IPS-18c (cell line): ENCODE measurements around the gene CNOT8.
"Not testable (repeated sequence)": the region's sequence is repeated elsewhere in the genome, so short reads cannot be mapped to it uniquely, and the experiment has no call there.

Experiments
- H3K4me3 ChIP-seq: 2 replicates; pipeline ENCODE4 v1.7.0; 2013; ENCODE audit warnings: low read depth, mild to moderate bottlenecking, low read length, moderate library complexity; ENCODE audit not compliant: insufficient read depth
- H3K9me3 ChIP-seq: one replicate; pipeline ENCODE4 v1.6.1; 2013; ENCODE audit warnings: mild to moderate bottlenecking, low read length, moderate library complexity; ENCODE audit not compliant: control insufficient read depth, insufficient read depth

CNOT8 gene

GRCh38 chr5:154892369-154892771, 33.9 kb downstream of the CNOT8 start:
- Histone ChIP-seq H3K9me3 (no peaks in the 10 kb centered on the region), H3K4me3 (no peak overlapping the region)

DNA sequence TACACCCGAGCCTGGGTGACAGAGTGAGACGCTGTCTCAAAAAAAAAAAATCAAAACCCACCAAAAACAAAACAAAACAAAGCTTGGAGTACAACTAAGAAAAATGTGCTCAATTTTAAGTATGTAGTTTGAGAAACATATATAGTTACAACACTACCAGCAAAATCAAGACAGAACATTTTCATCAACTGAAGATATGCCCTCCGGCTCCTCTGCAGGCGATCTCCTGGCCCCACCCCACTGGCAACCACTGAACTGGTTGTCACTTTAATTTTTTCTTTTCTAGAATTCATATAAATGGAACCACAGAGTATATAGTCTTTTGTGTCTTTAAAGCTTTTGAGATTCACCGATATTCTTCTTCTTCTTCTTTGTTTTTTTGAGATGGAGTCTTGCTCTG, 35.0 kb downstream of the CNOT8 start:
- Histone ChIP-seq H3K9me3 (no peaks in the 10 kb centered on the region), H3K4me3 (no peak overlapping the region)

GRCh38 chr5:154895606-154896561, 37.5 kb downstream of the CNOT8 start:
- Histone ChIP-seq H3K9me3 (no peaks in the 10 kb centered on the region), H3K4me3 (no peak overlapping the region)

DNA sequence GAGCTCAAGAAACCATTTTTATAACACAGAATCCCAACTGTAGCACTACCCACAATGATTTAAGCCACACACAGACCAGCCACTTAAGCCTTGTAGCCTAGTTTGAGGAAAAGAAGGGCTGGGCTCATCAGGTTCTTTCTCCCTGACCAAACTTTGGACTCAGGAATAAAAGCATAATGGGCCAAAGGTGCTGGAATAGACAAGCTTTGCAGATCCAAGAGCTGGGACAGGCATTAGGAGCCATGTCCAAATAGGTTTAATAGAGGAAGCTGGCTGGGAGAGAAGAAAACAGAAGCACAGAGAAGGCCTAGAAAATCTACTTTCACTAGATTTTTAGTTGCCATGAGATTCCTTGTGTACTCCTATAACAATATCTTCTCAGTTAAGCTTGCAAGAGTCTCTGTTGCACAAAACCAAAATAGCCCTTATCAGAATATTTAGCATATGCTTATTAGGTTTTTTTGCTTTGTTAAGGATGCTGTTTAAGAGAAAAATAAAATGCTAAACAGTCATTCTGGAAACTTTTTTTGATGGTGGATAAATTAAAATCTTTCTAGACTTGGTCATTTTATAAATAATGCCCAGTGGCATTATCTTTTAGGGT, 38.2 kb downstream of the CNOT8 start:
- no peaks in the 10 kb centered on the region for H3K9me3 ChIP-seq
- H3K4me3 ChIP-seq = no peak overlapping the region

- Histone ChIP-seq H3K4me3 (no peak overlapping the region), H3K9me3 (no peaks in the 10 kb centered on the region)
Observed at GRCh38 chr5:154898210-154898609, 39.8 kb downstream of the CNOT8 start.

DNA sequence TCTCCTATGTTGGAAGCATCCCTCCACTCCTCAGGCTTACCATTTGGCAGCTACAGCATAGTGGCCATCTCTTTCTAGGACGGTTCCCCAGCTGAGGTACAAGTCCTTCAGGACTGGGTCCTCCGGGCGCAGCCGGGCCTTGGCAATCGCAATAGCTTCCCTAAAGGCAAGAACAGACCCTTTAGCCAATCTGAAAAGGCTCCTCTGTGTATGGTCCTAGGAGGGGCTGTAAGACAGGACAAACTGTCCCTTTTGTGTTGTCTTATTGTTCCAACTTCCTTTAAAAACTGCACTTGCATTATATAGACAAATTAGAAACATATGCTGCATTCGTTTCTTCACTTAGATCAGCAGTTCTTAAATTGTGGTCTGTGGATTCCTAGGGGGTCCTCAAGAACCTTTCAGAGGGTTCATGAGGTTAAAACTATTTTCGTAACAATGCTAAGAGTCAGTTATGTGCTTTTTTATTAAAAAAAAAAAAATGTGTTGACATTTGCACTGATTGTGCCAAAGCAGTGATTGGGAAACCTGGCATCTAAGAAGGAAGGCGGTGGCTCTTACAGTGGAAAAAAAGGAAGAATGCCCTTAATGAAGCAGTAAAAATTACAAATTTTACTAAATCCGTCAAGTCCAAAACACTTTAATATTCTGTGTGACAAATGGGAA, 40.9 kb downstream of the CNOT8 start:
- no peaks in the 10 kb centered on the region for H3K9me3 ChIP-seq
- H3K4me3 ChIP-seq = no peak overlapping the region

- no peak overlapping the region for H3K4me3 ChIP-seq
- H3K9me3 ChIP-seq = no peaks in the 10 kb centered on the region
Observed at GRCh38 chr5:154900066-154900465, 41.6 kb downstream of the CNOT8 start.

- H3K9me3 ChIP-seq = no peaks in the 10 kb centered on the region
- H3K4me3 ChIP-seq = no peak overlapping the region
Observed at GRCh38 chr5:154901276-154901675, 42.8 kb downstream of the CNOT8 start.

DNA sequence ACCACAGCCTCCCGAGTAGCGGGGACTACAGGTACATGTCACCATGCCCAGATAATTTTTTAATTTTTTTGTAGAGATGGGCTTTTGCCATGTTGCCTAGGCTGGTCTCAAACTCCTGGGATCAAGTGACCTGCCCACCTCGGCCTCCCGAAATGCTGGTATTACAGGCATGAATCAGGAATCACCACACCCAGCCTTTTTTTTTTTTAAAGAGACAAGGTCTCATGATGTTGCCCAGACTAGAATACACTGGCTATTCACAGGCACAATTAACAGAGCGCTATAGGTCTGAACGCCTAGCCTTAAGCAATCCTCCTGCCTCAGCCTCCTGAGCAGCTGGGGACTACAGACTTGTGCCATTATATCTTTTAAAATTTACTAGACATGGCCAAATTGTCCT, 43.5 kb downstream of the CNOT8 start:
- Histone ChIP-seq H3K9me3 (no peaks in the 10 kb centered on the region), H3K4me3 (no peak overlapping the region)

DNA sequence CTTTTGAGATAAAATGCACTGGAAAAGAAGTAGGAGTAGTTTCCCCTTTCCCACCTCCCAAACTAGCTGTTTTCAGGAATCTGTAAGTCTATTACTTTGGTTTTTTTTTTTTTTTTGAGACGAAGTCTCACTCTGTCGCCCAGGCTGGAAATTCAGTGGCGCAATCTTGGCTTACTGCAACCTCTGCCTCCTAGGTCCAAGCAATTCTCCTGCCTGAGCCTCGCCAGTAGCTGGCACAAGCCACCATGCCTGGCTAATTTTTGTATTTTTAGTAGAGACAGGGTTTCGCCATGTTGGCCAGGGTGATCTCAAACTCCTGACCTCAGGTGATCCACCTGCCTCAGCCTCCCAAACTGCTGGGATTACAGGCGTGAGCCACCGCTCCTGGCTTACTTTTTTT, 47.2 kb downstream of the CNOT8 start:
- not testable (repeated sequence) for H3K4me3 ChIP-seq, H3K9me3 ChIP-seq

DNA sequence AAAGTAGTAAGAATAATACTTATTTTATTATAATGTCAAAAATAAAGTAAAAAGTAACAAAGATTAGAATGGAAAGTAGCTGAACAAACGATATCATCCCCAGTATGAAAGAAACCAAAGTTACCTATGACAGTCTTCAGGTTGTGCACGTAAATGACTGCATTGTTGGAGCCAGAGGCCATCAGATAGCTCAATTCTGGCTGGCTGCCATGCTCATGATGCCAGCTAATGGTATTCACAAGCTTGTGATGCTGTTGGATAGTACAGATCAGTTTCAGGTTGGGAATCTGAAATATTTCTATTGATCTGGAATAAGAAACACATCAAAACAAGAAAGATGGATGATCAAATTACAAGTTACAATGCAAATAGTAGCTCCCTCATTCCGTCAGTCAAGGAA, 58.4 kb downstream of the CNOT8 start:
- H3K4me3 ChIP-seq = no peak overlapping the region
- no peaks in the 10 kb centered on the region for H3K9me3 ChIP-seq

- Histone ChIP-seq H3K9me3 (no peaks in the 10 kb centered on the region), H3K4me3 (no peak overlapping the region)
Observed at GRCh38 chr5:154917757-154918156, 59.3 kb downstream of the CNOT8 start.

GRCh38 chr5:154923441-154924430, 65.3 kb downstream of the CNOT8 start:
- Histone ChIP-seq H3K4me3 (no peak overlapping the region), H3K9me3 (no peaks in the 10 kb centered on the region)
